ENCODE results near the gene INTS7. TPM values are rescaled to one million over a fixed set of nuclear protein-coding genes. Genes with fewer than 3 reads are reported as not detected.

INTS7 gene
- total and polyA plus RNA-seq, 2 experiments from 2014 or later = 10.9 to 34.0 TPM

DNA sequence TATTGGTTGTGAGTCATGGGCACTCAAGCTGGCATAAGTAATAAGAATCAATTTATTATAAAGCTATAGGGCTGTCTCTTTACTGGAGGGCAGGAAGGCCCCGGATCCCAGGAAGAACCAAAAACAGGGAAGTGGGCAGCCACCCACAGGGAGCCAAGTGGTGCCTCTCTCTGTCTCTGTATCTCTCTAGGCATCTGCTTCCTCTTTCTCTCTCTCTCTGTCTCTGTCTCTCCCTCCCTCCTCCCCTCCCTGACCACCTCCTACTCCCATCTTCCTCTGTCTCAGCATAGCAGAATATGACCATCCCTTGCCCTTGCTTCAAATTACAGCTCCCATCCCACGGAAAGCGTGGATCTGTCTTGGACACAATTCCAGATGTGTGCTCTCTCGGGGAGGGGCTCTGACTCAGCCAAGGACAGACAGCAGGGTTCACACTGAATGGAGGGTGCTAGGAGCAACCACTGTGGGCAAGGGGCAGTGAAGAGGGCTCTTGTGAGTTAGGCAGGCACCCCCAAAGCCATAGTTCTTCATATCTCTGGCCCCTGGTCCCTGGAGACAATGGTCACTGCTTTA lies 124.4 kb downstream of the INTS7 start (continued):
- no peak for TF ChIP-seq ZNF462 (CRISPR knock-in tag; IDR thresholded peaks at IDR 0.05)
- TF ChIP-seq, protein P1, sequence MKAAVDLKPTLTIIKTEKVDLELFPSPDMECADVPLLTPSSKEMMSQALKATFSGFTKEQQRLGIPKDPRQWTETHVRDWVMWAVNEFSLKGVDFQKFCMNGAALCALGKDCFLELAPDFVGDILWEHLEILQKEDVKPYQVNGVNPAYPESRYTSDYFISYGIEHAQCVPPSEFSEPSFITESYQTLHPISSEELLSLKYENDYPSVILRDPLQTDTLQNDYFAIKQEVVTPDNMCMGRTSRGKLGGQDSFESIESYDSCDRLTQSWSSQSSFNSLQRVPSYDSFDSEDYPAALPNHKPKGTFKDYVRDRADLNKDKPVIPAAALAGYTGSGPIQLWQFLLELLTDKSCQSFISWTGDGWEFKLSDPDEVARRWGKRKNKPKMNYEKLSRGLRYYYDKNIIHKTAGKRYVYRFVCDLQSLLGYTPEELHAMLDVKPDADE (IDR thresholded peaks at IDR 0.05) = no peak

- no peak overlapping the region for H3K27ac ChIP-seq (ENCODE audit: low read depth)
- H3K4me3 Mint-ChIP-seq = no peak overlapping the region
- H3K9me3 Mint-ChIP-seq = peaks cover 7% of the 10 kb centered on the region
- no peaks in the 10 kb centered on the region for H3K4me1 Mint-ChIP-seq
- no peaks in the 10 kb centered on the region for H3K79me2 ChIP-seq (replicated peaks; ENCODE audit: insufficient read depth)
- H3K36me3 ChIP-seq (ENCODE audit: insufficient read depth) = no peaks in the 10 kb centered on the region
- H3K4me1 ChIP-seq (ENCODE audit: insufficient read depth) = no peaks in the 10 kb centered on the region
- H3K27ac Mint-ChIP-seq = no peak overlapping the region
- H3K4me3 ChIP-seq = no peak overlapping the region
- peaks cover 3% of the 10 kb centered on the region for H3K27me3 Mint-ChIP-seq (ENCODE audit: insufficient read depth, low read depth, poor library complexity)
- no peak overlapping the region for H3K4me2 ChIP-seq
- H3K27me3 ChIP-seq (ENCODE audit: insufficient read depth) = no peaks in the 10 kb centered on the region
- no peaks in the 10 kb centered on the region for H3K36me3 Mint-ChIP-seq (ENCODE audit: low read depth)
- H3K9me2 ChIP-seq (ENCODE audit: insufficient read depth) = no peaks in the 10 kb centered on the region; the same call in 1 of the 2 replicates
- ATAC-seq = no peak
- no peaks in the 10 kb centered on the region for H4K20me1 ChIP-seq (replicated peaks; ENCODE audit: insufficient read depth)
- no peak overlapping the region for H2AFZ ChIP-seq
- H3F3A ChIP-seq (replicated peaks; ENCODE audit: low read depth) = no peaks in the 10 kb centered on the region
- no peak for DNase-seq (ENCODE audit: low spot score)
- no peak for TF ChIP-seq EZH2phosphoT487 (IDR thresholded peaks at IDR 0.05; ENCODE audit: unreplicated experiment)
- no peak for TF ChIP-seq CTCF (conservative IDR thresholded peaks at IDR 0.05; ENCODE audit: low read depth in 2 of 2)
- TF ChIP-seq REST (IDR thresholded peaks at IDR 0.05; ENCODE audit: unreplicated experiment) = no peak
- no peak for TF ChIP-seq EZH2 (IDR thresholded peaks at IDR 0.05; ENCODE audit: low read depth, unreplicated experiment)
Measured at GRCh38 chr1:211910113-211910884, 125.1 kb downstream of the INTS7 start.

Measured in GM23338 (cell line).